HEK293 (cell line): ENCODE data around the gene PRPF40B.

Source experiments
- CTCF ChIA-PET: fragments of 350-600 bp; formaldehyde crosslinking; extraction: SDS; loops from one replicate; lab custom pipeline; 2021; ENCODE audit warnings: antibody characterized with exemption; lab: Yijun Ruan, JAX
- POLR2A ChIA-PET: fragments of 300-600 bp; formaldehyde crosslinking; extraction: SDS; loops from one replicate; lab custom pipeline; 2020; ENCODE audit warnings: antibody characterized with exemption, inconsistent platforms; lab: Yijun Ruan, JAX
- H3K27ac ChIP-seq: fragments of 200-500 bp; sonication (Bioruptor generic); 2 replicates; pipeline ENCODE4 v1.5.1; 2014; ENCODE audit warnings: low read depth, low read length, control low read depth, inconsistent platforms; ENCODE audit errors: extremely low read depth
- H3K36me3 ChIP-seq, 2 experiments: fragments of 200-500 bp in 1 of 2; sonication (Bioruptor generic) in 1 of 2; 1 replicate in 1 of 2; 2 replicates in 1 of 2; pipeline ENCODE4 v1.5.1; 2014 to 2017; ENCODE audit warnings: inconsistent platforms in 2 of 2, low read length in 2 of 2; ENCODE audit not compliant: control insufficient read depth in 2 of 2, insufficient read depth in 1 of 2
- H3K4me1 ChIP-seq: fragments of 200-500 bp; sonication (Bioruptor generic); 2 replicates; pipeline ENCODE4 v1.5.1; 2014; ENCODE audit warnings: mild to moderate bottlenecking, low read length, inconsistent platforms; ENCODE audit not compliant: control insufficient read depth, insufficient read depth
- H3K4me3 ChIP-seq: 2 replicates; pipeline ENCODE4 v1.5.1; 2011; ENCODE audit warnings: low read depth, mild to moderate bottlenecking, control low read depth, low read length, moderate library complexity
- H3K9me3 ChIP-seq: fragments of 200-500 bp; sonication (Bioruptor generic); 2 replicates; pipeline ENCODE4 v1.5.1; 2014; ENCODE audit warnings: low read depth, low read length, inconsistent platforms; ENCODE audit not compliant: control insufficient read depth, insufficient read depth
- GLIS1 ChIP-seq: fragments of 450-650 bp; formaldehyde crosslinking; IDR thresholded peaks from 2 replicates; pipeline ENCODE4 v1.5.1; 2016; ENCODE audit warnings: missing biosample characterization, missing genetic modification characterization
- HIC1 ChIP-seq: fragments of 450-650 bp; formaldehyde crosslinking; IDR thresholded peaks from 2 replicates; pipeline ENCODE4 v1.5.1; 2016; ENCODE audit warnings: missing biosample characterization, missing genetic modification characterization
- KLF1 ChIP-seq: fragments of 450-650 bp; formaldehyde crosslinking; IDR thresholded peaks from 2 replicates; pipeline ENCODE4 v1.5.1; 2016; ENCODE audit warnings: missing biosample characterization, missing genetic modification characterization
- MZF1 ChIP-seq: fragments of 450-650 bp; formaldehyde crosslinking; IDR thresholded peaks from 2 replicates; pipeline ENCODE4 v1.5.1; 2017; ENCODE audit warnings: missing biosample characterization, missing genetic modification characterization, borderline replicate concordance
- SP7 ChIP-seq: fragments of 450-650 bp; formaldehyde crosslinking; IDR thresholded peaks from 2 replicates; pipeline ENCODE4 v1.5.1; 2016; ENCODE audit warnings: missing biosample characterization, missing genetic modification characterization
- WT1 ChIP-seq: fragments of 450-650 bp; formaldehyde crosslinking; IDR thresholded peaks from 2 replicates; pipeline ENCODE4 v1.5.1; 2016; ENCODE audit warnings: missing biosample characterization, missing genetic modification characterization
- ZBTB10 ChIP-seq: fragments of 450-650 bp; formaldehyde crosslinking; IDR thresholded peaks from 2 replicates; pipeline ENCODE4 v1.5.1; 2016; ENCODE audit warnings: missing biosample characterization, missing genetic modification characterization
- ZBTB17 ChIP-seq: fragments of 450-650 bp; formaldehyde crosslinking; IDR thresholded peaks from 2 replicates; pipeline ENCODE4 v1.5.1; 2016; ENCODE audit warnings: missing biosample characterization, missing genetic modification characterization
- ZBTB21 ChIP-seq: fragments of 450-650 bp; formaldehyde crosslinking; IDR thresholded peaks from 2 replicates; pipeline ENCODE4 v1.5.1; 2017; ENCODE audit warnings: missing biosample characterization, missing genetic modification characterization
- ZNF202 ChIP-seq: fragments of 450-650 bp; formaldehyde crosslinking; IDR thresholded peaks from 2 replicates; pipeline ENCODE4 v1.5.1; 2016; ENCODE audit warnings: missing biosample characterization, missing genetic modification characterization, borderline replicate concordance
- ZNF391 ChIP-seq: fragments of 450-650 bp; formaldehyde crosslinking; IDR thresholded peaks from 2 replicates; pipeline ENCODE4 v1.5.1; 2016; ENCODE audit warnings: low read depth, missing biosample characterization, missing genetic modification characterization, borderline replicate concordance
- ZNF488 ChIP-seq: fragments of 450-650 bp; formaldehyde crosslinking; IDR thresholded peaks from 2 replicates; pipeline ENCODE4 v1.5.1; 2016; ENCODE audit warnings: missing biosample characterization, missing genetic modification characterization
- ZNF510 ChIP-seq: fragments of 450-650 bp; formaldehyde crosslinking; IDR thresholded peaks from 2 replicates; pipeline ENCODE4 v1.5.1; 2018; ENCODE audit warnings: mild to moderate bottlenecking, missing genetic modification characterization, missing biosample characterization; ENCODE audit not compliant: insufficient replicate concordance
- ZNF600 ChIP-seq: fragments of 450-650 bp; formaldehyde crosslinking; IDR thresholded peaks from 2 replicates; pipeline ENCODE4 v1.5.1; 2016; ENCODE audit warnings: missing biosample characterization, missing genetic modification characterization
- ZNF629 ChIP-seq: fragments of 450-650 bp; formaldehyde crosslinking; IDR thresholded peaks from 2 replicates; pipeline ENCODE4 v1.5.1; 2017; ENCODE audit warnings: missing biosample characterization, missing genetic modification characterization
- ZXDB ChIP-seq: fragments of 450-650 bp; formaldehyde crosslinking; IDR thresholded peaks from 2 replicates; pipeline ENCODE4 v1.5.1; 2016; ENCODE audit warnings: missing biosample characterization, missing genetic modification characterization
- TF ChIP-seq, protein P1 (sequence below): fragments of 450-650 bp; formaldehyde crosslinking; IDR thresholded peaks from 2 replicates; pipeline ENCODE4 v1.5.1; 2016; ENCODE audit warnings: missing biosample characterization, missing genetic modification characterization

The PRPF40B gene

DNA sequence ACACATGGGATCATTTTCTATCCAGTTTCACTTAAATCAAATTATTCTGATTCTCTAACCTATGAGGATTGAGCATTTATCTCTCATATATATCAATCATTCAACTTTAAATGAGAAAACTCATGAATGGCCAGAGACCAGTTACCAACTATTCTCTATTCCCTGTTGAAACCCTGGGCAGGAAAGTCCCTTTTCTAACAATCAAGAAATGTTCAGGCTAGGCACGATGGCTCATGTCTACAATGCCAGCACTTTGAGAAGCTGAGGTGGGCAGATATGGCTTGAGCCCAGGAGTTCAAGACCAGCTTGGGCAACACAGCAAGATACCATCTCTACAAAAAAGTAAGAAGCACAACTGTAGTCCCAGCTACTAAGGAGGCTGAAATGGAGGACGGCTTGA is 65.9 kb downstream of the PRPF40B start:
- ChIA-PET CTCF (interaction anchor here (0.6 to 1.5 kb wide), 3 partner anchors 14 to 597 kb away, joined by 3 read pairs; partner anchors contain the start of gene TMBIM6), POLR2A (no interaction called here)
- no peak overlapping the region for H3K27ac ChIP-seq
- H3K9me3 ChIP-seq = no peaks in the 10 kb centered on the region
- H3K4me3 ChIP-seq = no peak overlapping the region
- H3K4me1 ChIP-seq = peaks cover 11% of the 10 kb centered on the region
- no peaks in the 10 kb centered on the region for H3K36me3 ChIP-seq
- TF ChIP-seq KLF1 (tag by site-specific recombination) = no peak
- no peak for TF ChIP-seq ZNF488
- TF ChIP-seq ZNF391 (tag by site-specific recombination) = no peak
- no peak for TF ChIP-seq ZBTB10 (tag by site-specific recombination)
- TF ChIP-seq ZNF629 (tag by site-specific recombination) = no peak

DNA sequence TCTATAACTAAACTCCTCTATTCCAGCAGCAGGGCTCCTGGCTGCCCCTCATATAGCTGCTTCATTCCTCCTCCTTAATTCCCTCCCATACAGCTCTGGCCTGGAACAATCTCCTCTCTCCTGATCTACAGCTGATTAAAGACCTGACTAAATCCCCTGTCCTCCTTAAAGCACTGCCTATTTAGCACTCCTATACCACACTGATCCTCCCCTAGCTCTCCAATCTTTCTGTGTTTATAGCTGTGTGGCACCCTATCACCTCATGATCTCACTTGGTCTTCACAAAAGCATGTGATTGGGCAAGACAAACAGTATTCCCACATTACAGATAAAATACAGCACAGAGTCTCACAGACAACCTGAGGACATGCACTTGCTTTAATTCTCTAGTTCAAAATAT is 66.4 kb downstream of the PRPF40B start:
- TF ChIP-seq ZXDB (tag by site-specific recombination) = no peak
- TF ChIP-seq HIC1 = no peak
- TF ChIP-seq MZF1 (tag by site-specific recombination) = no peak
- TF ChIP-seq ZNF600 (tag by site-specific recombination) = peak; percentile 48; the same call in 1 of the 2 replicates
- TF ChIP-seq ZBTB21 (tag by site-specific recombination) = no peak
- TF ChIP-seq, protein P1, sequence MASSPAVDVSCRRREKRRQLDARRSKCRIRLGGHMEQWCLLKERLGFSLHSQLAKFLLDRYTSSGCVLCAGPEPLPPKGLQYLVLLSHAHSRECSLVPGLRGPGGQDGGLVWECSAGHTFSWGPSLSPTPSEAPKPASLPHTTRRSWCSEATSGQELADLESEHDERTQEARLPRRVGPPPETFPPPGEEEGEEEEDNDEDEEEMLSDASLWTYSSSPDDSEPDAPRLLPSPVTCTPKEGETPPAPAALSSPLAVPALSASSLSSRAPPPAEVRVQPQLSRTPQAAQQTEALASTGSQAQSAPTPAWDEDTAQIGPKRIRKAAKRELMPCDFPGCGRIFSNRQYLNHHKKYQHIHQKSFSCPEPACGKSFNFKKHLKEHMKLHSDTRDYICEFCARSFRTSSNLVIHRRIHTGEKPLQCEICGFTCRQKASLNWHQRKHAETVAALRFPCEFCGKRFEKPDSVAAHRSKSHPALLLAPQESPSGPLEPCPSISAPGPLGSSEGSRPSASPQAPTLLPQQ = 0 out of 2 replicates have a peak, but pooled peaks have one; percentile 32
- peak; percentile 99 for TF ChIP-seq WT1 (tag by site-specific recombination)
- no peak for TF ChIP-seq ZNF510 (tag by site-specific recombination)
- TF ChIP-seq ZNF202 (tag by site-specific recombination) = no peak
- peak; percentile 69 for TF ChIP-seq ZBTB17 (tag by site-specific recombination)
- TF ChIP-seq GLIS1 (tag by site-specific recombination) = peak; percentile 58
- TF ChIP-seq SP7 (tag by site-specific recombination) = peak; percentile 86
- CTCF ChIA-PET = interaction anchor here (0.6 to 1.7 kb wide), 3 partner anchors 52 to 597 kb away, joined by 3 to 6 read pairs (median 3); partner anchors contain the start of gene TMBIM6

More for the DNA sequence above, 66.4 kb downstream of the PRPF40B start:
- H3K4me1 ChIP-seq = peaks cover 9% of the 10 kb centered on the region
- no peaks in the 10 kb centered on the region for H3K36me3 ChIP-seq
- no peaks in the 10 kb centered on the region for H3K9me3 ChIP-seq
- H3K27ac ChIP-seq = no peak overlapping the region
- POLR2A ChIA-PET = no interaction called here
- H3K4me3 ChIP-seq = no peak overlapping the region
